ENCODE data around the gene MAP3K2. TPM values are rescaled to one million over a fixed set of nuclear protein-coding genes. Genes with fewer than 3 reads are reported as not detected.

MAP3K2 gene
- total RNA-seq, 1 donor from 2014 or later: 62.0 TPM

Small RNA genes lying within 50 kb of the gene (microRNA-seq; reads per million reads assigned to microRNA genes)
- not detected for gene MIR4783 (ENCODE audit: borderline number of aligned reads)

Other genes with a start within 250 kb of the MAP3K2 start
- gene CYP27C1, start 167.7 kb downstream of the MAP3K2 start, total RNA-seq: 1.1 TPM
- 36.3 TPM for gene ERCC3, start 93.8 kb downstream of the MAP3K2 start, total RNA-seq
- not detected for gene PROC, start 30.5 kb upstream of the MAP3K2 start, total RNA-seq
- gene IWS1, start 138.5 kb upstream of the MAP3K2 start, total RNA-seq: 39.1 TPM
- gene MYO7B, start 147.7 kb upstream of the MAP3K2 start, total RNA-seq: 2.1 TPM